GM21390 (cell line): Measurements from ENCODE around the gene ACMSD.
"Not testable (repeated sequence)": the region's sequence is repeated elsewhere in the genome, so short reads cannot be mapped to it uniquely, and the experiment has no call there.

ENCODE experiments used
- ATAC-seq: cut with Tn5 transposase; IDR thresholded peaks from one replicate; pipeline ENCODE4 v1.9.1; 2021; ENCODE audit not compliant: unreplicated experiment

ACMSD gene

DNA sequence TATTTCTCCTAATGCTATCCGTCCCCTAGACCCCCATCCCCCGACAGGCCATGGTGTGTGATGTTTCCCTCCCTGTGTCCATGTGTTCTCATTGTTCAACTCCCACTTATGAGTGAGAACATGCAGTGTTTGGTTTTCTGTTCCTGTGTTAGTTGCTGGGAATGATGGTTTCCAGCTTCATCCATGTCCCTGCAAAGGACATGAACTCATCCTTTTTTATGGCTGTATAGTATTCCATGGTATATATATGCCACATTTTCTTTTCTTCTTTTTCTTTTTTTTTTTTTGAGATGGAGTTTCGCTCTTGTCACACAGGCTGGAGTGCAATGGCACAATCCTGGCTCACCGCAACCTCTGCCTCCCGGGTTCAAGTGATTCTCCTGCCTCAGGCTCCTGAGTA is 9.2 kb downstream of the ACMSD start:
- not testable (repeated sequence) for ATAC-seq

DNA sequence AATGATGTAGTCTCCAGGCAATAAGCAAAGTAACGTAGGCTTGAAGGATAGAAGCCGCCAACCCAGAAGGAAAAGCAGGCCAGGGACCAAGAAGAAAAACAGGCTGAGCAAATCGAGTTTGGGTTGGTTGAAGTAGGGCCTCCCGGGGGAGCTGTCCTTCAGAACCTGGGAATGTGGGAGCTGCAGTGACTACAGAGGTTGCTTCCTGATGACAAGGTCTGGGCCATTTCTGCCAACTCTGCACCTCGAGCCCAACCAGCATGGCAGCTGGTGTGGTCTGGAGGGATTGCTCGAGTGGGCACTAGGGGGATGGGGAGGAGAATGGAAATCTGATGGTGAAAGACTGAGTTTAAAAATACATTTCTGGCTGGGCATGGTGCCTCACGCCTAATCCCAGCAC is 14.1 kb downstream of the ACMSD start:
- no peak for ATAC-seq

- ATAC-seq: no peak
These were observed 17.3 kb downstream of the ACMSD start for GRCh38 chr2:134855709-134856108.

- no peak for ATAC-seq
These were observed 19.8 kb downstream of the ACMSD start for GRCh38 chr2:134858245-134858644.

- no peak for ATAC-seq
These were observed 22.8 kb downstream of the ACMSD start for GRCh38 chr2:134861173-134861572.

DNA sequence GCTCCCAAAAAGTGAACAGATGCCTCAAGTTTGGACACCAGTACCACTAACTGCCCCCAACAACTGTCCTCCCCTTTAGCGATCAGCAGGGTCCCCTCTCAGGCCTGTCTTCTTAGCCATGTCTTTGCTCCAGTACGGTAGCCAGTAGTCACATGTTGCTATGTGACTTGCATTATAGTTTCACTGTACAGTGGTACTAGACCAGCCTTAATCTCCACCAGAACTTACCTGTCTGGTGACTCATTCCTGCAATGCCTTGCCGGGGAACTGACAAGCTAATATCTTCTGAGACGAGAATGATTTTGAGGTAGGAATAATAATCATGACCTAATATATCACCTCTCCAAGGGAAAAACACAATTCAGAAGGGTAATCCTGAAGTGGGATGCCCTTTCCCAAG is 23.7 kb downstream of the ACMSD start:
- ATAC-seq: no peak

GRCh38 chr2:134862674-134863073 is 24.3 kb downstream of the ACMSD start:
- no peak for ATAC-seq

GRCh38 chr2:134863446-134863845 is 25.0 kb downstream of the ACMSD start:
- no peak for ATAC-seq

- no peak for ATAC-seq
These were observed 26.8 kb downstream of the ACMSD start for GRCh38 chr2:134865067-134865787.

DNA sequence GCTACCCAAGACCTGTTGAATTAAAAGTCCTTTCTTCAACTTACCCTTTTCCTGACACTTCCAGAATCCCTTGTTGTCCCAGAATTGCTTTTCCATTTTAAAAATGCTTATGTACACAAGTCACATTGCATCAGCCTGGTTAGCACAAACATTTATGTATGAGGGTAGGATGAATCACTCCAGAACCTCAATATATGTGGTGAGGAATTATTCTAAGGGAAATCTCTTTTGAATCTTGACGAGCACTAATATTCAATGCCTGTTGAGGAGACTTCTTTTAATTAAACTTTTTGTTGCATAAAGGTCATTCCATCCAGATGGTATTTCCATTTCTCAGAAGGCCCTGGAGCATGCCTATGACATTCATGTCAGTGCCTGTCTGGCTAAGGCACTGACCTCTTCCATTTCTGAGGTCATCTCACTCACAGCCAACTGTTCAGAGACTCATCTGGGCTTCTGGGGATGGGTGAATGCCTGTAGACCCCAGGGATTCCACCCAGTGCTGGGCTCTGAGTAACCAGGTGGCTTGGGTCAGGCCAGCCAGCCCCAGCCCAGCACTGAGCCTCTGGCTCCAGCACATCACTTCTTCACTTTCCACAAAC is 28.2 kb downstream of the ACMSD start:
- ATAC-seq: no peak

GRCh38 chr2:134869946-134870736 is 31.7 kb downstream of the ACMSD start:
- no peak for ATAC-seq

- ATAC-seq: no peak
These were observed 34.7 kb downstream of the ACMSD start for GRCh38 chr2:134873152-134873551.

- ATAC-seq: no peak
These were observed 36.9 kb downstream of the ACMSD start for GRCh38 chr2:134875309-134875708.

- no peak for ATAC-seq
These were observed 44.4 kb downstream of the ACMSD start for GRCh38 chr2:134882773-134883172.

- no peak for ATAC-seq
These were observed 45.3 kb downstream of the ACMSD start for GRCh38 chr2:134883552-134884293.

DNA sequence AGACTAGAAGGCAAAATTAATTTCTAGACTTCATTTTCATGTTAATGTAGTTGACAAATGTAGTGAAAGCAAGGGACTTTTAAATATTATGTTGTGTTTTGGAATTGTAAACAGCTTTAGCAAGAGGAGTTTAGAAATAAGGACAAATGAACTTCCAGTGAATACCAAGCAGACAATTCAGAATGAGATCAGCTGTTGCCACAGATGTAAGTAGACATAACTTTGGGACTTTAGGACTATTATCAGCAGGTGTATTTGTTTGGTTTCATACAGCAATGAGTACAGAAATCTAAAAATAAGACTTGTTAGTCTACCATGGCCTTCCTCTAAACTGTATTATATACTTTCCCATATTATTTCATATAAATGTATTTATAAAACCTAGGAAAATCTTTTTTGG is 46.0 kb downstream of the ACMSD start:
- no peak for ATAC-seq

- no peak for ATAC-seq
These were observed 54.0 kb downstream of the ACMSD start for GRCh38 chr2:134892282-134893035.

DNA sequence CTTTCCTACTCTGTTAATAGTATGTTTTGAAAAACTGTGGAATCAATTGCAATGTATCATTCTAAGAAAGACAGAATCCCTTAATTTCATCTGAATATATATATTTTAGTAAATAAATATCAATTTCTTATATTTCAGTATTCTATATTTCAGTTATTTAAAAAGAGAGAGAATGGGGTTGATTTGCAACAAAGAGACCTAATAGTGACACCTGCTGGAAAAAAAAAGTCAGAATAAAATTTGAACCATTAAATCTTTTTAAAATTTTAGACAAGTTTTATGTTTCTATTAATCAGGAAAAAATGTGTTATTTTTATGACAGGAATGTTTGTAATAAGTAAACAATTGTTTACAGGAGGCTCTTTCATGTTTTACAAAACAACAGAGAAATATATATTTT is 59.5 kb downstream of the ACMSD start:
- no peak for ATAC-seq

GRCh38 chr2:134899204-134899603 is 60.8 kb downstream of the ACMSD start:
- no peak for ATAC-seq

DNA sequence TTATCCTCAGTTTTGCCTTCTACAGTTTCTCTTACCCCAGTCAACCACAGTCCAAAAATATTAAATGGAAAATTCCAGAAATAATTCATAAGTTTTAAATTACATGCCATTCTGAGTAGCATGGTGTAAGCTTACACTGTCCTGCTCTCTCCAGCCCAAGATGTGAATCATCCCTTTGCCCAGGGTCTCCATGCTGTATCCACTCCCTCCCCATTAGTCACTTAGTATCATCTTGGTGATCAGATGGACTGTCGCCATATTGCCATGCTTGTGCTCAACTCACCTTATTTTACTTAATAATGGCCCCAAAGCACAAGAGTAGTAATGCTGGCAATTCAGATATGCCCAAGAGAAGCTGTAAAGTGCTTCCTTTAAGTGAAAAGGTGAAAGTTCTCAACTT is 61.7 kb downstream of the ACMSD start:
- ATAC-seq: no peak

DNA sequence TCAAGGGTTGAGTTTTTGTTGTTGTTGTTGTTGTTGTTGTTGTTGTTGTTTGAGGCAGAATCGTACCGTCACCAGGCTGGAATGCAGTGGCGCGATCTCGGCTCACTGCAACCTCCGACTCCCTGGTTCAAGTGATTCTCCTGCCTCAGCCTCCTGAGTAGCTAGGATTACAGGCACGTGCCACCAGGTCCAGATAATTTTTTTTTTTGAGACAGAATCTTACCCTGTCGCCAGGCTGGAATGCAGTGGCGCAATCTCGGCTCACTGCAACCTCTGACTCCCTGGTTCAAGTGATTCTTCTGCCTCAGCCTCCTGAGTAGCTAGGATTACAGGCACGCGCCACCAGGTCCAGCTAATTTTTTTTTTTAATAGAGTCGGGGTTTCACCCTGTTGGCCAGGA is 65.3 kb downstream of the ACMSD start:
- not testable (repeated sequence) for ATAC-seq
